Vagina (tissue), 2 donors: ENCODE measurements around the gene GRIN2C.

Experiments used
- CTCF ChIP-seq, 3 experiments: fragments of 450-650 bp in 2 of 3; fragments of 200-600 bp in 1 of 3; sonication (generic) in 1 of 3; IDR thresholded peaks; one replicate each; pipeline ENCODE4 v1.5.1; 2017 to 2019; ENCODE audit warnings: antibody characterized with exemption in 3 of 3, mild to moderate bottlenecking in 2 of 3, moderate library complexity in 2 of 3
- POLR2A ChIP-seq, 2 donors: fragments of 450-650 bp; IDR thresholded peaks; one replicate each; pipeline ENCODE4 v1.6.1; 2017; ENCODE audit warnings: antibody characterized with exemption in 2 of 2, mild to moderate bottlenecking in 2 of 2, moderate library complexity in 2 of 2
- POLR2AphosphoS5 ChIP-seq, 2 donors: sonication (generic); formaldehyde crosslinking; IDR thresholded peaks; one replicate each; pipeline ENCODE4 v1.9.0; 2017; ENCODE audit warnings: antibody characterized with exemption in 2 of 2, mild to moderate bottlenecking in 2 of 2, low read depth in 1 of 2; ENCODE audit not compliant: insufficient read depth in 1 of 2

GRCh38 chr17:74881073-74881472, 21.4 kb upstream of the GRIN2C start:
- TF ChIP-seq CTCF (IDR thresholded peaks at IDR 0.05): no peak
- no peak for TF ChIP-seq POLR2A (IDR thresholded peaks at IDR 0.05)
- no peak for TF ChIP-seq POLR2AphosphoS5 (IDR thresholded peaks at IDR 0.05; ENCODE audit: insufficient read depth in 1 of 2, low read depth in 1 of 2)
